Keratinocyte (primary cell): ENCODE data around the gene SNX8. TPM values are rescaled to one million over a fixed set of nuclear protein-coding genes. Genes with fewer than 3 reads are reported as not detected.
"Not testable (repeated sequence)": the region's sequence is repeated elsewhere in the genome, so short reads cannot be mapped to it uniquely, and the experiment has no call there.

Experiments used
- DNase-seq: peaks from one replicate; pipeline ENCODE4 v3.0.0-alpha.2; 2011; ENCODE audit warnings: low read depth, missing footprints, low spot score
- FAIRE-seq: peaks from 2 replicates; lab custom pipeline; 2011; peaks lifted over from hg19 to GRCh38; lab: Jason Lieb, UNC
- H2AFZ ChIP-seq: 2 replicates; pipeline ENCODE4 v1.6.0; 2012; ENCODE audit warnings: low read length, control low read depth, inconsistent platforms; ENCODE audit not compliant: control insufficient read depth
- H3K27ac ChIP-seq: 2 replicates; pipeline ENCODE4 v1.5.1; 2011; ENCODE audit warnings: low read length; ENCODE audit not compliant: control insufficient read depth, insufficient read depth
- H3K27me3 ChIP-seq: 3 replicates; pipeline ENCODE4 v1.6.0; 2011; ENCODE audit warnings: low read length; ENCODE audit not compliant: control insufficient read depth, insufficient read depth; ENCODE audit errors: extremely low read depth
- H3K36me3 ChIP-seq, 2 experiments: 2 replicates in 1 of 2; 3 replicates in 1 of 2; pipeline ENCODE4 v1.5.1; 2011; ENCODE audit warnings: low read length in 2 of 2, mild to moderate bottlenecking in 1 of 2; ENCODE audit not compliant: control insufficient read depth in 2 of 2, insufficient read depth in 2 of 2; ENCODE audit errors: extremely low read depth in 1 of 2
- H3K4me1 ChIP-seq: 3 replicates; pipeline ENCODE4 v1.5.1; 2011; ENCODE audit warnings: low read length; ENCODE audit not compliant: control insufficient read depth, insufficient read depth; ENCODE audit errors: extremely low read depth
- H3K4me2 ChIP-seq: 3 replicates; pipeline ENCODE4 v1.6.0; 2011; ENCODE audit warnings: low read depth, low read length; ENCODE audit not compliant: control insufficient read depth, insufficient read depth; ENCODE audit errors: extremely low read depth
- H3K4me3 ChIP-seq, 3 experiments: fragments of 200-600 bp in 1 of 3; sonication (generic) in 1 of 3; 2 replicates in 2 of 3; 3 replicates in 1 of 3; pipeline ENCODE4 v1.5.1; 2011 to 2016; ENCODE audit warnings: low read length in 3 of 3, mild to moderate bottlenecking in 3 of 3, control low read depth in 2 of 3, inconsistent platforms in 1 of 3, low read depth in 1 of 3, mixed read lengths in 1 of 3, mixed run types in 1 of 3, moderate library complexity in 1 of 3; ENCODE audit not compliant: control insufficient read depth in 2 of 3, insufficient read depth in 2 of 3; ENCODE audit errors: extremely low read depth in 1 of 3
- H3K79me2 ChIP-seq: 2 replicates; pipeline ENCODE4 v1.6.0; 2012; ENCODE audit warnings: low read length; ENCODE audit not compliant: control insufficient read depth, insufficient read depth
- H3K9ac ChIP-seq: 3 replicates; pipeline ENCODE4 v1.6.0; 2011; ENCODE audit warnings: low read length; ENCODE audit not compliant: control insufficient read depth, insufficient read depth; ENCODE audit errors: extremely low read depth
- H3K9me1 ChIP-seq: 3 replicates; pipeline ENCODE4 v1.6.0; 2011; ENCODE audit warnings: low read length; ENCODE audit not compliant: control insufficient read depth, insufficient read depth; ENCODE audit errors: extremely low read depth
- H3K9me3 ChIP-seq: 2 replicates; pipeline ENCODE4 v1.5.1; 2012; ENCODE audit warnings: low read depth, low read length; ENCODE audit not compliant: control insufficient read depth
- H4K20me1 ChIP-seq: 3 replicates; pipeline ENCODE4 v1.6.0; 2011; ENCODE audit warnings: low read length; ENCODE audit not compliant: control insufficient read depth, insufficient read depth; ENCODE audit errors: extremely low read depth
- CTCF ChIP-seq, 3 experiments: IDR thresholded peaks in 1 of 3; conservative IDR thresholded peaks in 1 of 3; optimal IDR thresholded peaks in 1 of 3; 2 replicates in 2 of 3; 3 replicates in 1 of 3; pipeline versions ENCODE3 to v1.5.1; 2011; ENCODE audit warnings: low read length in 3 of 3, mild to moderate bottlenecking in 3 of 3, moderate library complexity in 2 of 3, control low read depth in 1 of 3, inconsistent platforms in 1 of 3; ENCODE audit not compliant: insufficient read depth in 2 of 3; ENCODE audit errors: extremely low read depth in 1 of 3
- EZH2 ChIP-seq: IDR thresholded peaks from one replicate; pipeline ENCODE4 v1.6.1; 2012; ENCODE audit warnings: inconsistent platforms, mild to moderate bottlenecking, low read length, moderate library complexity
- dilution Hi-C: fragments of 300-500 bp; cut with MboI; formaldehyde crosslinking; loops from one replicate; pipeline ENCODE4 v1.7.0; 2020; ENCODE audit warnings: low sequenced_read_pairs; ENCODE audit not compliant: extremely low pct_ligation_motif_present
- polyA plus RNA-seq, 5 experiments: library from polyadenylated mRNA; depleted of rRNA in 3 of 5; stranded (reverse) in 3 of 5; stranded (forward) in 1 of 5; unstranded in 1 of 5; fragments of >200 nt; gene quantifications; 1 replicate in 1 of 5; 2 replicates in 3 of 5; 3 replicates in 1 of 5; pipeline versions ENCODE4 v1.2.1 to v1.2.3, GENCODE V29; 2011 to 2012; ENCODE audit warnings: missing spikeins in 2 of 5, low read depth in 1 of 5, low replicate concordance in 1 of 5

SNX8 gene
- polyA plus RNA-seq, 1 donor (not counting 4 experiments of a cell fraction or from before 2014, with no cell fraction given), result 24.2 TPM

GRCh38 chr7:2336626-2337299 is 22.5 kb upstream of the SNX8 start:
- Histone ChIP-seq H3K36me3 (no peaks in the 10 kb centered on the region), H3K27me3 (no peaks in the 10 kb centered on the region), H3K79me2 (no peaks in the 10 kb centered on the region), H3K4me3 (no peak overlapping the region), H2AFZ (no peak overlapping the region), H3K9me1 (no peaks in the 10 kb centered on the region), H3K9ac (no peak overlapping the region), H3K4me1 (no peaks in the 10 kb centered on the region), H3K27ac (no peak overlapping the region), H3K4me2 (no peak overlapping the region), H4K20me1 (no peaks in the 10 kb centered on the region), H3K9me3 (no peaks in the 10 kb centered on the region)
- DNase-seq, result no peak
- FAIRE-seq, result no peak
- TF ChIP-seq CTCF (optimal IDR thresholded peaks at IDR 0.05 in 1 of 3, IDR thresholded peaks at IDR 0.05 in 1 of 3, conservative IDR thresholded peaks at IDR 0.05 in 1 of 3; ENCODE audit: extremely low read depth in 1 of 3, insufficient read depth in 2 of 3, low read length in 3 of 3), result no peak
- TF ChIP-seq EZH2, result no peak
- dilution Hi-C loops, result no loop called here

GRCh38 chr7:2332606-2333231 is 18.5 kb upstream of the SNX8 start:
- H3K4me3 ChIP-seq, dilution Hi-C loops: not testable (repeated sequence)

More at GRCh38 chr7:2332606-2333231, 18.5 kb upstream of the SNX8 start:
- H3K27me3 ChIP-seq, H3K4me1 ChIP-seq, DNase-seq, H3K9me3 ChIP-seq, H3K9ac ChIP-seq, H3K36me3 ChIP-seq, H2AFZ ChIP-seq, H3K79me2 ChIP-seq, H3K4me2 ChIP-seq, FAIRE-seq, H4K20me1 ChIP-seq, H3K27ac ChIP-seq, H3K9me1 ChIP-seq: not testable (repeated sequence)
